GM19351 (cell line): ENCODE data around the gene TRIM65.

Experiments used
- ATAC-seq: cut with Tn5 transposase; IDR thresholded peaks from one replicate; pipeline ENCODE4 v1.9.1; 2021; ENCODE audit warnings: mild to moderate bottlenecking, moderate library complexity; ENCODE audit not compliant: unreplicated experiment

The TRIM65 gene

DNA sequence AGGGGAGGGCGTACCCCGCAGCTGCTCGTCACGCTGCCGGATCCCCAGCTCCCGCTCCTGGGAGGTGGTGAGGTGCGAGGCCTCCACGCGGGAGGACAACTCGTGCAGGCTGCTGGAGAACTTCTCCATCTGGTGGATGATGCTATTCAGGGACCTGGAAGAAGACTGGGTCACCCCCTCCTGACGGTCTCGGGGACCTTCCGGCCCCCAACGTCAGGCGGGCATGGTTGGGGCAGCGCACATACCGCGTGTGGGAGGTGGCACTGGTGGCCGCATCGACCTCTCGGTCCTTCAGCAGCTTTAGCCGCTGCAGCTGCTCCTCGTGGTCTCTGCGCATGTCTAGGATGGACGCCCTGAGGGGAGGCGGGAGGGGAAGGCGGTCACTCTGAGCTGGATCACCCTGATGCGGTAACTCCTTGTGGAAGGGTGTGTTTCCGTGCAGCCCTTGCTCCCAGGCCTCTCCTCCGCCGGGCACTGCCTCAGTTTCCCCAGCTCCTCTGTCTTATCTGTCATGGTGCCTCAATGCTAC, 21.2 kb upstream of the TRIM65 start:
- ATAC-seq, result no peak

DNA sequence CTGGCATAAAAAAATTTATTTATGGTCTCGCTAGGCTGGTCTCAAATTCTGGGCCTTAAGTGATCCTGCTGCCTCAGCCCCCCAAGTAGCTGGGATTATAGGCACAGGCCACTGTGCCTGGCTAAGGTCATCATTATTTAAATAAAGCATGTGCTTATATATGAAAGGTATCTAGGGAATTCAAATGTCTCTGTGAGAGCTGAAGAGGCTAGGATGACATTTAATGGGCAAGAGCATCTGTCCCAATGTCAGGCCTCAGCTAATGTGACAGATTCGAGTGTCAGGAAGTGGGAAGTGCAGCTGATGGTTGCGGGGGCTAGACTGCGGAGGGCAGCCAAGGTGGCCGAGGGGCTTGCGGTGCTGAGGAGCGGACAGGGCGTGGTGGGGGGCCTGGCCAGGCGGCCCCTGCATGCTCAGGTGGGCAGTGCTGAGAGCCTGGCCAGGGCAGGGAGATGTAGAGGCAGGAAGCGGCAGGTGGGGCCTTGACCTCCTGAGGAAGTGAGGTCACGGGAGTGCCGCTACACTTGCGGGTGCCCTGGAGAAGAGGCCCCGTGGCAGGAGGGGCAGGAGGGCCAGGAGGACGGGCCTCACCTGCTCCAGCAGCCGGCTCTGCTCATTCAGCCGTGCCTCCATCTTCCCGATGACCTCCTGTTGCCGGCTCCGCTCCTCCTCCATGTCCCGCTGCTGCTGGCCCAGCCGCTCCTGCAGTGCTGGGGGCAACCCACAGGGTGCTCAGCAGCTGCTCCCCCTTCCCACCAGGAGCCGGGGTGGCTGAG, 20.6 kb upstream of the TRIM65 start:
- ATAC-seq, result no peak

DNA sequence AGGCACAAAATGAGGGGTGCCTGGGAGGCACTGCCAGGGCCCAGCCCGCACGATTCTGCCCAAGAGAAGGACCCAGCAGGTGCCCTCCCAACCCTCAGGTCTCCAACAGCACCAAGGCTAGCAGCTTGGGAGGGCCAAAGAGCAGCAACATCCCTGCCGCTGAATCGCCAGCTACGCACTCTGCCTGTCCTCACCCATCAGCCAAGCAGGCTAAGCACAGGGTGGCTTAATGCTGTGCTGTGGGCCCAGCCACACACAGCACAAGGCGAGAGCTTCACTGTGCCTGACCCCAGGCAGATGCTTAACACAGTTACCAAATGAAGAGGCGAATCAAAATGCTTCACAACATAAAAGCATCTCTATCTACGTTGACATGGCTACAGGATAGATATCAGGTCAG, 18.5 kb upstream of the TRIM65 start:
- no peak for ATAC-seq

DNA sequence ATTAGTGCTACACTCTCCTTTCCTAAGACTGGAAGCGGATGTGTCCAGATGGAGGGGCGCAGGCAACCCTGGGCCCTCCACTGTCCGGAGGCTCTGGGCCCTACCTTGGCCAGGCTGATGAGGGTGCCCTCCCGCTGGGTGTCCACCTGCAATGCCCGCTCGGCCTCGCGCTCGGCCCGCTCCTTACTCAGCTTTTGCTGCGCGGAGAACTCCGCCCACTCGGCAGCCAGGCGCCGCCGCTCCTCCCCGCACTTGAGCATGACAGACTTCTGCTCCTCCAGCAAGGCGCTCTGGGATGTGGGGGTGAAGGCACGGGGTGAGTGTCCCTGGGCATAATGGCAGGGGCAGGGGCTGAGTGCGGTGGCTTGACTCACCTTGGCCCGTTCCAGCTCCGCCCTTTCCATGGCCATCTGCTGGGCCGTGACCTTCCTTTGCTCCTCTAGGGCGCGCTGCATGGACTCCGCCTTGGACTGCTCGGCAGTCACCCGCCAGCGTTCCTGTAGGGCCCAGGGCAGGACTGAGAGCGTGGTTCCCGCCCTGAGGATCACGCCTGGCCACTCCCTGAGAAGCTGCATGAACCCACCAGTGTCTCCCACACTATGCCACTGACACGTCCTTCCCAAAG, 18.0 kb upstream of the TRIM65 start:
- ATAC-seq, result no peak

DNA sequence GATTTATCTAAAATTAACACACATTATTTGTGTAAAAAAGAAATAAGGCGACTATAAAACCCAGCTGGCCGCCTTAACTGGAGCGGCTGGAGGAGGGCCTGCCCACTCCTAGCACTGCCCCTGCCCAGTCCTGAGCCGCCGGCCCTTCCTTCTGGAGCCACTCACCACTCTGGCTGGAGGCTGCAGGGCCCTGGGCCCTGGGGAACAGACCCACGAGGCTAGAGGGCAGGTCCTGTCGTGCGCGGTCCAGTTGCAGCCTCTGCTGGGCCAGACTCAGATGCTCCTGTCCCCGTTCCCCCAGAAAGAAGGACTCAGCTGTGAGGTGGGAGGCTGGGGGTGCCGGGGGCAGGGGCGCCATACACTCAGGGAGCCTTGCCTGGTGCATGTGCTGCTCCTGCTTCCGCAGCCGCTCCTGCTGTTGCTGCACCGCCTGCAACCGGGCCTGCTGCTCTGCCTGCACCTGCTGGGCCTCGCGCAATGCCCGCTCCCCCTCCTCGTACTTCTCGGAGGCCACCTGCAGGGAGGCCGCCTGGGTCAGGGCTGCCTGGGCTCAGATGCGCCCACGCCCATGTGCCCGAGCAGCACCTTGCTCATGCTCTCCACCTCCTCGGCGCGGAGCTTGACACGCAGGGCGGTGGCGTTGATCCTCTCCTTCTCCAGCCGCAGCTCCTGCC, 16.9 kb upstream of the TRIM65 start:
- no peak for ATAC-seq

DNA sequence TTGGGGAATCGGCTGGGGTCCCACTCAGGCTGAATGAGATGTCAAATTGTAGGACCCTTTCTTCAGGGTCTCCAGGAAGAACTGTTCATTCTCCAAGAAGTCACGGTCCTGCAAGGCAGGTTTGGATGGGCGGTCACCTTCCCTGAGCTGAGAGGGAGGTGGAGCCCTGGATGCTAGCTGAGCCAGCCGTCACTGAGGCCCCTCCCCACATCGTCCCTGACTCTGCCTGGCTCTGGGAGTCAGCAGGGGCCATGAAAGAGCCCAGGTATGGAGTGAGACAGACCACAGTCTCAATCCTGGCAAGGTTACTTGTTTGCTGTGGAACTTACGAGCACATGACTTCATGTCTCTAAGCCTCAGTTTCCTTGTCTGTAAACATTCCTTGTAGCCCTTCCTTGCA, 13.9 kb upstream of the TRIM65 start:
- ATAC-seq, result no peak

DNA sequence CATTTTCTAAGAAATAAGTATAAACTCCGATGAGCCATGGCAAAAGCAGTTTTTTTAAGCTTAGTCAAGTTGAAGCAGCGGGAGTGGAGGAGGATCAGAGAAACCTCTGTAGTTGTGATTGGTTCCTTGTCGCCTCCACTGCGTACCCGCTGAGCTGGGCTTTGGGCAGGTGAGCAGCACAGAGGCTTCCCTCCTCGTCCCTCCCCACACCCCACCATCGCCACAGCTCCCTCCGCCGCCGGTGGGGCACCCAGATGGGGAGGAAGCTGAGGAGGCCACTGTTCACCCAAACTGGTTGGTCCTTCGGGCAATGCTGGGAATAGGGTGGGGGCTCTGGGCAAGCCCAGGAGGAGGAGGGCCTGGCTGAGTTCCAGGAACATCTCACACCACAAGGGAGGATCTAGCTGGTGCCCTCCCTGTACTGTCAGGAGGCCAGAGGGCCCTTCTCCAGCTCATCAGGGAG, 13.1 kb upstream of the TRIM65 start:
- no peak for ATAC-seq

DNA sequence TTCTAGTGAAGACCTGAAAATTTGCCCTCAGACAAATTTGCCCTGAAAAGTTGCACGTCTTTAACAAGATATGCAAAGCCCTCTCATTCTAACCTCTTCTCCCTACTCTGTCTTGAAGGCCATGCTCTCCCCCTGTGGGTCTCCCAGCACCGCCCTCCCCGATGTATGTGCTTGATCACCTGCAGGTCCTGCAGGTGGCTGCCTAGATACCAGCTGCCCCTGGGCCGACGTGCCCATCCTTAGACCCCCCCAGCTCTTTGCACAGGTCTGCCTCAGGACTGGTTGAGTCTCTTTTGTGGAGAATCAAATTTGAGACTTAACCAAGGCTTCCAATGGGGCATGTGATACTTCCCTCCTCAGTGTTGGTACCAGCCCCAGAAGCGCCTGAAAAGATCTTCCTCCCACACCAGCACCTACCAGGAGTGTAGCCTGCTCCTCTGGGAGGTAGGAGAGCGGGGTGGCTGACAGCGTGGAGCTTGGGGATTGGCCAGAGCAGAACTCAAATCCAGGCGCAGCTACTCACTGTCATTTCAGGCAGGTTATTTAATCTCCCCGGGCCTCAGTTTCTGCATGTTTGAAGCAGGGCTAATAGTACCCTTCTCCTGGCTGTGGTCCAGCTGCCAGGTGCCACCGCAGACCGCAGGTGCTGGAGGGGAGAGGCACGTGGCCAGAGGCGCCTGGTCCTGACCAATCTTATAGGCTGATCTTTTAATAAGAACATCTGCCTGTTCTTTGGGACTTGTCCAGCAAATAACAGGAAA, 12.5 kb upstream of the TRIM65 start:
- no peak for ATAC-seq

DNA sequence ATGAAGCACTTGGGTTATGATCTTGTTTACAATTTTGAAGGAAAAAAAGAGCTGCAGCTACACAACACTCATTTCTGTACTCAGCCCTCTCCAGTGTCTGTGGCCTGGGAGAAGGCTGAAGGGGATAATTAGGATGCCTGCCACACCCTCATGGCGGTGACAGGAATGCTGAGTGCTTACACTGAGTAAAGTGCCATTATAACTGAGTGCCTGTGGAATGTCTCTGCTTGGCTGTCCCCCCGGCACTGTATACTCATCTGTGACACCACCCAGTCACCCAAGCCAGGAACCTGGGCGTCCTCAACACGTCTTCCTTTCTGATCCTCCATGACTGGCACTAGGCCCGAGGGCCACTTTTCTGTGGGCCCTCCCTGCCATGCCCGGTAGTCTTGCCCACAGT, 11.4 kb upstream of the TRIM65 start:
- ATAC-seq, result no peak

DNA sequence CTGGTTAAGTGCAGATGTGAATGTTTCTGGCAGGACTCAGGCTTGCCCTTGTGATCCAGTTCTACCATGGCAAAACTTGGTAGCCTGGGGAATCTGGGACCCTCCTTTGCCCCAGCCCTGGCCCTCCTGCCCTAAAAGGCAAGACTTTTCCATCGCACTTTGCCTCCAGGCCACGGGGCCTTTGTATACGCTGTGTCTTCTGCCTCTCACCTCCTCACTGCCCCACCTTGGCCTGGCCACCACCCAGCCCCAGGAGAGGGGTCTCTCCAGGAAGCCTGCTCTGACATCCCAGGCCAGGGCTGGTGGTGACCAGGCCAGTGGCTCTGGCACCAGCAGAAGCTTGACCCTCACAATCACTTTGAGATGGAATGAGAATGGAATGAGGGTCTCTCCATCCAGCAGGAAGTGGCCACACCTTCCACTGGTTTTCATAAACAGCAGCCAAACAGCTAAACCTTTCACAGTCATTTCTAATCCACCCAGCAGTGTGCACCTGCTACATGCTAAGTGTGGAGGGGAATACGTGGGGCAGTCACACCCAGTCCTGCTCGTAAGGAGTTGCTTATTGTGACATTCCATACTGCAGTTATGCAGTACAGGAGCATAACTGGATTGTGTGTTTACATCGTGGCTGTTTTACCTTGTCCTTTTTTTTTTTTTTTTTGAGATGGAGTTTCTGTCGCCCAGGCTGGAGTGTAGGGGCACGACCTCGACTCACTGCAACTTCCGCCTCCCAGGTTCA, 9.6 kb upstream of the TRIM65 start:
- no peak for ATAC-seq

DNA sequence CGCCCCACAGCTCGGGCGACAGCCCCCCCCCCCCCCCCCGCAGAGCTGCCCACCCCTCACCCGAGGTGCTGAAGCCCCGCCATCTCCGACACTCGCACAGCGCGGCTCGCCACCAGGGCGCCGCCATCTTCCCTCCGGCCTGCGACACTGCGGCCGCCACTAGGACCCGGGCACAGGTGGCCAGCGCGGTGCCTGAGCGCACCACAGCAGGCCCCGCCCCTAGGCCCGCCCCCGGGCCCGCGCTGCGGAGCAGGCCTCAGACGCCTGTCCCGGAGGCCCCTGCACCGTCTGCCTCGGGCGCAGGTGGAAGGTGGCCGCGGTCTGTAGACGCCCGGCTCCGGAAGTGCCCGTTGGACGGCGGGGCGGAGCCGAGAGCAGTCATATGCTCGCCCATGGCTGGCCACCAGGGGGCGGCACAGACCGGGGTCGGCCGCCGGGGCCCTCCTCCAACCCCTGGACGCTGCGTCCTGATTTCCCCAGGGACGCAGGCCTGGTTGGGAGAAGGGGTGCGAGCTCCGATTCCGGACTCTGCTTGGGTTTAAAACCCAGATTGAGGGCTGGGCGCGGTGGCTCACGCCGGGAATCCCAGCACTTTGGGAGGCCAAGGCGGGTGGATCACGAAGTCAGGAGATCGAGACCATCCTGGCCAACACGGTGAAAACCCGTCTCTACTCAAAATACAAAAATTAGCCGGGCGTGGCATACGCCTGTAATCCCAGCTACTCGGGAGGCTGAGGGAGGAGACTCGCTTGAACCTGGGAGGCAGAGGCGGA, 8.2 kb upstream of the TRIM65 start, which contains the start of gene MRPL38:
Gene MRPL38 (minus strand): TSS at position 136 of the 773 bp plus-strand sequence. CDS start 9 bp downstream, at position 127.
- peak; percentile 94 for ATAC-seq

DNA sequence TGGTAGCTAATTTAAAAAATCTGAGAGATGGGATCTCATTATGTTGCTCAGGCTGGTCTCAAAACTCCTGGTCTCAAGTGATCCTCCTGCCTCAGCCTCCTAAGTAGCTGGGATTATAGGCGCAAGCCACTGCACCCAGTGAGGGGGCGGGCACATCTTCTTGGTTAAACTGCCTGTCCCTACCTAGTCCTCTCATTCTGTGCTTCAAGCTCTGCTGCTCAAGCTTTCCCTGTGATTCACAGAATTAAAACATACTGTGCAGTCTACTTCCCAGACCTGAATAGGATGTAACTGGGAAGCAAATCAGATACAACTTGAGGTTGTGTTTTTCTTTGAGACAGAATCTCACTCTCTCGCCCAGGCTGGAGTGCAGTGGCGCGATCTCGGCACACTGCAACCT, 5.7 kb upstream of the TRIM65 start:
- no peak for ATAC-seq

DNA sequence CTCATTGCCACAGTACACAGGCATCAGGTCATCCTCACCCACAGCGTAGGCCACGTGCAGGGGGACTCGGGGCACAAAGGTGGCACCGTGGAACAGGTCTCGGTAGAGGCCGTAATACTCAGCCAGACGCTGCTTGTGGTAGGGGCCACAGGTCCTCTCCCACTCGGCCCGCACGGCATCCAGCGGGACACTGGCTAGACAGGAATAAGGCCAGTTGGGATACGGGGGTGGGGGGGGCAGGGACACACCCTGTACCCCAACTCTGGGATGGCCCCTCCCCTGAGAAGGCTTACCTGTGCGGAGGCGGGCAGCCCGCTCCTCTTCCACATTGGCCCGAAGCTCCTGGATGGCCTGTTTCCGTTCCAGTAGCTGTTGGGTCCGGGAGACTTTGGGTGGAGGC, 5.0 kb upstream of the TRIM65 start:
- no peak for ATAC-seq

DNA sequence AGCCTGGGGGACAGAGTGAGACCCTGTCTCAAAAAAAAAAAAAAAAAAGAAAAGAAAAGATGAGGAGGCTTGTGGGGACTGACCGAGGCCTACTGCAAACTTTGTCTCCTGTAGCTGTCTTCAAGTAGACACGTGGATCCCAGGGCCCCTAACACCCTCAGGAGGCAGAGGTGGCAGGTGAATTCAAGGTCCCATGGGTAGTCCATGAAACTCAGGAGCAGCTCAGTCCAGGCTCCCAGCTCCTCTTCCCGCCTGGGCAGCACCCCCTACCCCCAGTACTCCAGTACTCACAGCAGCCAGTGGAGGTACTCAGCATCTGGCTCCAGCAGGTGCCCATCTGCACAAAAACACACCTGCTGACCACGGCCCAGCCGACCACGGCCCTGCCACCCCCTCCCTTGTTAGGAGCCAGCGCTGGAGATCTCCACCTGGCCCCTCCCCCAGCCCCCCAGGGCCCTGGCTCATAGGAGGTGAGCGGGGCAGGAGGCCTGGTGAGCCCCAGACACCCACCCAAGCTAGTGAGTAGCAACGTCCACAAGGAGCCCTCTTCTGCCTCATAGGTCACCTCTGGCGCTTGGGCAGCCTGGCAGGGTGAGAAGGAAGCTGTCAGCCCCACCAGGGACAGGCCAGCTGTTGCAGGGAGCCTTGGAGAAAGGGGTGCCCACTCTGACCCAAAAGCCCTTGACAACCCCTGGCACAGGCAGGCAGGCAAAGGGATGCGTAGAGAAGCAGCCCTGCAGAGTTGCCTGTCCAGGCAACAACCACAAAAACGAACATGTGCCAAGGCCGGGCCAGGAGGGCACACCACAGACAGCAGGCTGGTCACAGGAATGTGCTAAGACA, 4.2 kb upstream of the TRIM65 start:
- no peak for ATAC-seq

DNA sequence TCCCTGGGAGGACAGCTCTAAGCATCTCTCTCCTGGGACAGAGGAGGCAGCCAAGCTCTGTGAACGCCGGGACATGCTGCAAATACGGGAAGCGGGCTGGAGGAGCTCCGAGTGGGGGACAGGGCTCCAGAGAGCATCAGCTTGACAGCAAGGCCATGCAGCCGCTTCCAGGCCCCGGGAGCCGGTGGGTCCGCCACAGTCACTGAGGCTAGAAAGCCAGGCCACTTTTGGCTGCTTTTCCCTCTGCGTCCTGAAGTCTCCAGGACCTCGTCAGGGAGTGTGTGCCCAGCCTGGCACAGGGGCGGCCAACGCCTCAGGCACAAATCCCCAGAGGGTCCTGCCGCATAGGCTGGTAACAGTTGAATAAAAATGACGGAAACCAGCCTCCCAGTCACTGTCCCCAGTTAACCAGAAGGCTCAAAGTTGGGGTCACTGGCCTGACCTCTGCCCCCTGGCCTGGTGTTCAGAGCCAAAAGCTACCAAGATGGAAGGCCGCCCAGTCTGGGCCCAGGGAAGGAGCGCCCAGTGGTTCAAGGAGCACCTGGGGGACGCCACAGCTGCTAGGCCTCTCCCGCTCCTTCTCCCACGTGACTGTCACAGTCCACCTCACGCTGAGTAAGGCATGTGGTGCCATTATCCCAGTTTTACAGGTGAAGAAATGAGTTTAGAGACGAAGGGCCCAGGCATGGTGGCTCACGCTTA, 3.2 kb upstream of the TRIM65 start:
- no peak for ATAC-seq

DNA sequence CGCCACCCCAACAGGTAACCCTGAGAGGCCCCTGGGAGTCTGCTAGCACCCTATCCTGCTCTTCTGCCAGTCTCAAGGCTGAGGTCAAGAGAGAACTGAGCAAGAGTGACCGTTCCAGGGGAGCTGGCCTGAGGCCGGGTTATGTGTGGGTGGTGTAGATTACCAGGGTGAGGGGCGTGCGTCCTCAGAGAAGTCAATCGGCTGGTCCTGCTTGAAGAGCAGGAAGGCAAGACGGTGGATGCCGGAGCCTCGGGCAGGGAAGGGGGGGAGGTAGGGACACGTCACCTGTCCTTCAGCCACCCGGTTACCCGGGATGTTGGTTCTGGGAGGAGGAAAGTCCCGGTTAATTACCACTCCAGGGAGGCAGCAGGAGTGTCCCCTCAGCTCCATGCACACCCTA, 2.6 kb upstream of the TRIM65 start:
- no peak for ATAC-seq

DNA sequence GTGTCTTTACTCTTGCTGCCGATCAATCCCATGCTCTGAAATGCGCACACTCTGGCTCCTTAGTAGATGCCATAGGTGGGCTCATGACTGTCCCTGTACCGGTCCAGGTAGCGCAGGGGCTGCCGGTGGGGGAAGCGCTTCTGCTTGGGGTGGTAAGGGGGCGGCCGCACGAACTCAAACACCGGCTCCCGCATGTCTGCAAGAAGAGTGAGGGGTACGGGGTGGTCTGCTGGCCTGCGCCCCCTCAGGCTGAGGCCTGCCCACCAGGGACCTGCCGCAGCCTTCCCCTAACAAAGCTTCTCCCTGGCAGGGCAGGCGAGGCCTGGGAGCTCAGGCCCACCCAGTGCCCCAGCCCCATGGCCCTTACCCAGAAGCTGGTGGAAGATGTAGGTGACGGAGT, 2.0 kb upstream of the TRIM65 start:
- ATAC-seq, result no peak

DNA sequence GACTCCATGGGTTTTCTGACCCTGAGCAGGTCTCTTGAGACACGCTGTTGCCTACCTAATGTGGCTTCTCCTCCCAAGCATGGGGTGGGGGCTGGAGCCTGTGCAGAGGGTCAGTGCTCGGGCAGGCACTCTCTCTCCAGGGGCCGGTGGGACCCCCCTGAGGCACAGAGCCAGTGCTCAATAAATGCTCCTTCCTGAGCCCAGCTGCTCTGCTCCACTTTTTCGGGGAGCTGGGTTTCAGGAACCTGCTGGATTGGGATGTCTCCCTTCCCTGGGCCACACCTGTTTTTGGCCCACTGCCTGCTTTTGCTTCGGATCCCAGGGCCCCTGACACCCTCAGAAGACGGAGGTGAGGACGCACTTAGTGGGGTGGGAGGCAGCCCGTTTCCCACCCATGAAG, 1.3 kb upstream of the TRIM65 start:
- ATAC-seq, result no peak
